Measurements from ENCODE around the gene KIAA1671. TPM values are rescaled to one million over a fixed set of nuclear protein-coding genes. Genes with fewer than 3 reads are reported as not detected.

The KIAA1671 gene
- total RNA-seq, 1 donor from 2014 or later, result 14.5 TPM

DNA sequence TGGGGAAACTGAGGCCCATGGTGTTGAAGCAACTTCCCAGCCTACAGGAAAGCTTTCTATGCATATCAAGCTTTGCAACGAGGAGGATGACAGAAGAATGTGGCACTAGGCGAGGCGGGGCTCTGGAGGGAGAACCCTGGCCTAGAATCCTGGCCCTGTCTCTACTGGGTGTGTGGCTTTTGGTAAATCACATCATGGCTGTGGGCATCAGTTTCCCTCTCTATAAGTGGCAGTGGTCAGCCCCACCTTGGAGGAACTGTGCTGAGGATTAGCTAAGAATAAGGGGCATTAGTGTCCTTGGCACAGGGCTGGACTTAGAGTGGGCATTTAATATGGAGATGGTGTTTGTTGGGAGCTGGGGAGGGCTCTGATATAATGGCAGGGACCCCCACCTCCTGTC, 124.5 kb downstream of the KIAA1671 start:
- TF ChIP-seq CTCF (conservative IDR thresholded peaks at IDR 0.05), result no peak
- no peak for DNase-seq (ENCODE audit: low read depth, low spot score)
- H3K36me3 Mint-ChIP-seq (ENCODE audit: low read depth), result no peaks in the 10 kb centered on the region
- H3K4me1 Mint-ChIP-seq, result no peaks in the 10 kb centered on the region
- no peak overlapping the region for H3K27ac Mint-ChIP-seq (ENCODE audit: unreplicated experiment)
- H3K9me3 Mint-ChIP-seq, result no peaks in the 10 kb centered on the region
- H3K4me3 Mint-ChIP-seq, result no peak overlapping the region
- H3K27me3 Mint-ChIP-seq (ENCODE audit: low read depth), result no peaks in the 10 kb centered on the region

- Mint-ChIP-seq H3K36me3 (ENCODE audit: low read depth) (no peaks in the 10 kb centered on the region), H3K4me1 (no peaks in the 10 kb centered on the region), H3K4me3 (no peak overlapping the region), H3K27me3 (ENCODE audit: low read depth) (no peaks in the 10 kb centered on the region), H3K27ac (ENCODE audit: unreplicated experiment) (no peak overlapping the region), H3K9me3 (no peaks in the 10 kb centered on the region)
- DNase-seq (ENCODE audit: low read depth, low spot score), result no peak
- TF ChIP-seq CTCF (conservative IDR thresholded peaks at IDR 0.05), result no peak
Measured at GRCh38 chr22:25077964-25078363, 125.4 kb downstream of the KIAA1671 start.

DNA sequence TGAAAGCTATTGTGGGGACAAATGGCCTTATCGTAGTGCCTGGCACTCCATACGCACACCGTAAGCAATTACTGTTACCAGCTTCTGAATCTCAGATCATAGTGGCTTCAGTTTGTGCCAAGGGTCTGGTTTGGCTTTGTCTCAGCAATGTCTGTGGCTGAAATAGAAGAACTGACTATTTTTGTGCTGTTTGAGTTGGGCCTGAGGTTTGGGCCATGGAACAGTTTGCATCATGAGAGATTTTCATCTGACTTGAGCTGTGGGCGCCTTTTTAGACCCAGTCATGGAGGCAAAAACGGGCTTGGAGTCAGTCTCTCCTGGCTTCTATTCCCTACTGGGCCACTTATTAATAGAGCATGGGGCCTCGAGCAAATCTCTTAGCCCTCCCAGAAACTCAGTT, 126.1 kb downstream of the KIAA1671 start:
- Mint-ChIP-seq H3K27me3 (ENCODE audit: low read depth) (no peaks in the 10 kb centered on the region), H3K4me3 (no peak overlapping the region), H3K4me1 (peaks cover 3% of the 10 kb centered on the region), H3K27ac (ENCODE audit: unreplicated experiment) (no peak overlapping the region), H3K36me3 (ENCODE audit: low read depth) (no peaks in the 10 kb centered on the region), H3K9me3 (no peaks in the 10 kb centered on the region)
- no peak for DNase-seq (ENCODE audit: low read depth, low spot score)
- TF ChIP-seq CTCF (conservative IDR thresholded peaks at IDR 0.05), result no peak

- DNase-seq (ENCODE audit: low read depth, low spot score), result no peak
- Mint-ChIP-seq H3K9me3 (no peaks in the 10 kb centered on the region), H3K27ac (ENCODE audit: unreplicated experiment) (no peak overlapping the region), H3K27me3 (ENCODE audit: low read depth) (no peaks in the 10 kb centered on the region), H3K4me1 (peaks cover 3% of the 10 kb centered on the region), H3K4me3 (no peak overlapping the region), H3K36me3 (ENCODE audit: low read depth) (no peaks in the 10 kb centered on the region)
- no peak for TF ChIP-seq CTCF (conservative IDR thresholded peaks at IDR 0.05)
Measured at GRCh38 chr22:25080855-25081254, 128.3 kb downstream of the KIAA1671 start.

GRCh38 chr22:25081409-25081824, 128.9 kb downstream of the KIAA1671 start:
- Mint-ChIP-seq H3K27ac (ENCODE audit: unreplicated experiment) (no peak overlapping the region), H3K4me1 (peaks cover 3% of the 10 kb centered on the region), H3K9me3 (no peaks in the 10 kb centered on the region), H3K27me3 (ENCODE audit: low read depth) (no peaks in the 10 kb centered on the region), H3K36me3 (ENCODE audit: low read depth) (no peaks in the 10 kb centered on the region), H3K4me3 (no peak overlapping the region)
- TF ChIP-seq CTCF (conservative IDR thresholded peaks at IDR 0.05), result peak; percentile 67
- DNase-seq (ENCODE audit: low read depth, low spot score), result peak; percentile 9

DNA sequence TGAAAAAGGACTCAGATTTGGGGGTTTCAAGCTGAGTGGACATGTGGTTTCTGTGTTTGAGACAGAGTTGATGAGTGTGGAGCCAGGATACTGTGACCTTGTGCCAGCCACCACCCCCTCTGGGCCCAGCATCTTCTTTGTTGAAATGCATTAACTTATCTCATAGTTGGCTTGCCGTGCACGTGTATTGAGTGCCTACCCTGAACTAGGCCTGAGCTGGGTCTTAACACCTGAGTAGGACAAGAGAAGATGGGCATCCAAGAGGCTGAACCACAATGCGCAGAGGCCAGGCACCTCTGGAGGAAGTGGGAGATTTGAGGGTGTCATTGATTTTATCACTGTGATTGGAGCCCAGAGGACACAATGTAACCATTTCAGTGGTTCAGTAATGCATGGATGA, 129.6 kb downstream of the KIAA1671 start:
- peaks cover 3% of the 10 kb centered on the region for H3K4me1 Mint-ChIP-seq
- no peak overlapping the region for H3K4me3 Mint-ChIP-seq
- no peaks in the 10 kb centered on the region for H3K27me3 Mint-ChIP-seq (ENCODE audit: low read depth)
- no peak for DNase-seq (ENCODE audit: low read depth, low spot score)
- TF ChIP-seq CTCF (conservative IDR thresholded peaks at IDR 0.05), result no peak
- no peaks in the 10 kb centered on the region for H3K36me3 Mint-ChIP-seq (ENCODE audit: low read depth)
- no peak overlapping the region for H3K27ac Mint-ChIP-seq (ENCODE audit: unreplicated experiment)
- no peaks in the 10 kb centered on the region for H3K9me3 Mint-ChIP-seq

Data from neural crest cell (in vitro differentiated cells).